HepG2 (cell line): ENCODE results near the gene ATG13. TPM values are rescaled to one million over a fixed set of nuclear protein-coding genes. Genes with fewer than 3 reads are reported as not detected.

Experiments
- ATAC-seq: fragments of 200-7000 bp; cut with Tn5 transposase; 3 replicates; pipeline ENCODE4 v1.9.1; 2020; ENCODE audit warnings: mild to moderate bottlenecking, moderate library complexity
- BruUV-seq: library from RNA; stranded (reverse); fragments of 400-500 nt; replicated peaks from 2 replicates; lab custom pipeline; 2021; lab: Mats Ljungman, UMichigan
- CTCF ChIA-PET: fragments of 300-600 bp; formaldehyde crosslinking; extraction: SDS; loops from one replicate; lab custom pipeline; 2021; ENCODE audit warnings: low total read pairs, inconsistent platforms, low intra/inter-chr PET ratio; lab: Yijun Ruan, JAX
- POLR2A ChIA-PET: fragments of 350-600 bp; sonication (Branson Sonifier 250); formaldehyde crosslinking; loops from one replicate; lab custom pipeline; 2020; ENCODE audit warnings: antibody characterized with exemption, inconsistent platforms; lab: Yijun Ruan, JAX
- DNase-seq: peaks from one replicate; pipeline ENCODE4 v3.0.0-alpha.2; 2015; ENCODE audit warnings: low spot score
- FAIRE-seq: peaks from 3 replicates; lab custom pipeline; 2011; peaks lifted over from hg19 to GRCh38; lab: Jason Lieb, UNC
- H2AFZ ChIP-seq: one replicate; pipeline ENCODE4 v1.6.1; 2011; ENCODE audit warnings: low read length, inconsistent platforms
- H3K27ac ChIP-seq: fragments of 300-600 bp; 3 replicates; pipeline ENCODE4 v1.8.0; 2011; ENCODE audit warnings: mixed run types, mild to moderate bottlenecking, mixed read lengths, low read length, inconsistent platforms; ENCODE audit not compliant: insufficient read depth; ENCODE audit errors: extremely low read length
- H3K27me3 ChIP-seq, 2 experiments: fragments of 200-600 bp in 1 of 2; 2 replicates in 1 of 2; 3 replicates in 1 of 2; pipeline versions ENCODE4 v1.6.0 to v1.8.0; 2011; ENCODE audit warnings: low read length in 2 of 2, mild to moderate bottlenecking in 2 of 2, moderate library complexity in 2 of 2, inconsistent platforms in 1 of 2; ENCODE audit not compliant: insufficient read depth in 2 of 2, control insufficient read depth in 1 of 2
- H3K36me3 ChIP-seq, 2 experiments: fragments of 200-600 bp in 1 of 2; replicated peaks in 1 of 2; 2 replicates in 1 of 2; 3 replicates in 1 of 2; pipeline versions ENCODE4 v1.5.1 to v1.8.0; 2011; ENCODE audit warnings: low read length in 2 of 2, inconsistent platforms in 1 of 2; ENCODE audit not compliant: insufficient read depth in 2 of 2, control insufficient read depth in 1 of 2
- H3K4me1 ChIP-seq: 2 replicates; pipeline ENCODE4 v1.5.1; 2012; ENCODE audit warnings: low read length, inconsistent platforms; ENCODE audit not compliant: insufficient read depth
- H3K4me2 ChIP-seq: 2 replicates; pipeline ENCODE4 v1.6.0; 2011; ENCODE audit warnings: low read depth, low read length, inconsistent platforms
- H3K4me3 ChIP-seq, 3 experiments: fragments of 200-600 bp in 1 of 3; sonication (generic), shearing (Covaris generic) in 1 of 3; replicated peaks in 1 of 3; 2 replicates each; pipeline ENCODE4 v1.5.1; 2011 to 2016; ENCODE audit warnings: low read length in 3 of 3, inconsistent platforms in 2 of 3, low read depth in 2 of 3, mild to moderate bottlenecking in 2 of 3, control low read depth in 1 of 3, mixed read lengths in 1 of 3; ENCODE audit not compliant: insufficient read depth in 1 of 3
- H3K79me2 ChIP-seq: one replicate; pipeline ENCODE4 v1.6.1; 2011; ENCODE audit warnings: low read length, inconsistent platforms; ENCODE audit not compliant: insufficient read depth
- H3K9ac ChIP-seq: 2 replicates; pipeline ENCODE4 v1.6.0; 2011; ENCODE audit warnings: mild to moderate bottlenecking, low read depth, low read length, inconsistent platforms; ENCODE audit not compliant: insufficient read depth
- H3K9me3 ChIP-seq: 2 replicates; pipeline ENCODE4 v1.5.1; 2012; ENCODE audit warnings: mild to moderate bottlenecking, low read length
- H4K20me1 ChIP-seq: 2 replicates; pipeline ENCODE4 v1.6.0; 2011; ENCODE audit warnings: inconsistent platforms, mild to moderate bottlenecking, low read length, moderate library complexity; ENCODE audit not compliant: insufficient read depth
- ETV5 ChIP-seq: IDR thresholded peaks from 2 replicates; pipeline ENCODE4 v1.6.1; 2018; ENCODE audit warnings: missing biosample characterization, missing genetic modification reagents, inconsistent platforms, borderline replicate concordance
- HNF4G ChIP-seq, 2 experiments: sonication (generic) in 1 of 2; formaldehyde crosslinking in 1 of 2; IDR thresholded peaks; 2 replicates each; pipeline versions ENCODE4 v1.4.0 to v1.6.1; 2011 to 2020; ENCODE audit warnings: borderline replicate concordance in 2 of 2, low read depth in 2 of 2, mild to moderate bottlenecking in 2 of 2, low read length in 1 of 2, missing genetic modification reagents in 1 of 2, moderate library complexity in 1 of 2
- MLLT10 ChIP-seq: sonication (generic); formaldehyde crosslinking; IDR thresholded peaks from 2 replicates; pipeline ENCODE4 v1.4.0; 2020; ENCODE audit warnings: missing genetic modification reagents
- ZNF572 ChIP-seq: sonication (generic); formaldehyde crosslinking; IDR thresholded peaks from 2 replicates; pipeline ENCODE4 v1.5.1; 2020; ENCODE audit warnings: mild to moderate bottlenecking, missing genetic modification reagents
- ZNF670 ChIP-seq: sonication (generic); formaldehyde crosslinking; IDR thresholded peaks from 2 replicates; pipeline ENCODE4 v1.8.0; 2022; ENCODE audit warnings: mild to moderate bottlenecking, missing genetic modification reagents, borderline replicate concordance
- WGBS: methylation state at CpG from one replicate; pipeline ENCODE4 v1.1.6; 2017; ENCODE audit warnings: low lambda C conversion rate; 5-methylcytosine and 5-hydroxymethylcytosine counted together
- in situ Hi-C: cut with HindIII; loops from 2 replicates; pipeline ENCODE4 v1.10.0; 2017; ENCODE audit warnings: low pct_unique_long_range_greater_than_20kb; ENCODE audit not compliant: extremely low pct_ligation_motif_present
- intact Hi-C: fragments of 100-400 bp; cut with micrococcal nuclease; formaldehyde crosslinking; loops from one replicate; pipeline ENCODE4 v1.10.0; 2022; ENCODE audit not compliant: unreplicated experiment
- polyA plus RNA-seq, 8 experiments: library from polyadenylated mRNA; depleted of rRNA in 3 of 8; stranded (reverse) in 7 of 8; unstranded in 1 of 8; fragments of >200 nt; fragmentation: Illumina TruSeq in 4 of 8; extraction: Trizol in 4 of 8; gene quantifications; 2 replicates each; pipeline versions ENCODE4 v1.2.1 to v1.2.3, GENCODE V29; 2011 to 2016; ENCODE audit warnings: low read depth in 4 of 8, missing spikeins in 1 of 8, mixed read lengths in 1 of 8; ENCODE audit not compliant: insufficient read depth in 1 of 8
- total RNA-seq, 5 experiments: library from RNA; depleted of rRNA; stranded (reverse); fragments of >200 nt; fragmentation: Illumina TruSeq; extraction: Trizol; gene quantifications; 2 replicates each; pipeline ENCODE4 v1.2.3, GENCODE V29; 2016; ENCODE audit warnings: low read depth in 1 of 5
- TF ChIP-seq, protein P1 (sequence below), 2 experiments: fragments of 450-650 bp in 1 of 2; sonication (generic) in 1 of 2; formaldehyde crosslinking in 1 of 2; IDR thresholded peaks; 2 replicates each; pipeline versions ENCODE4 v1.6.1 to v1.8.0; 2016 to 2022; ENCODE audit warnings: antibody characterized with exemption in 1 of 2, mild to moderate bottlenecking in 1 of 2, missing genetic modification reagents in 1 of 2
- TF ChIP-seq, protein P2 (sequence below): sonication (generic); formaldehyde crosslinking; IDR thresholded peaks from 2 replicates; pipeline ENCODE4 v1.4.0; 2020; ENCODE audit warnings: missing genetic modification reagents

The ATG13 gene
- total and polyA plus RNA-seq, 2 of the 13 experiments (the other 11 are each of a cell fraction or from before 2014, with no cell fraction given) = 55.0 to 77.3 TPM

DNA sequence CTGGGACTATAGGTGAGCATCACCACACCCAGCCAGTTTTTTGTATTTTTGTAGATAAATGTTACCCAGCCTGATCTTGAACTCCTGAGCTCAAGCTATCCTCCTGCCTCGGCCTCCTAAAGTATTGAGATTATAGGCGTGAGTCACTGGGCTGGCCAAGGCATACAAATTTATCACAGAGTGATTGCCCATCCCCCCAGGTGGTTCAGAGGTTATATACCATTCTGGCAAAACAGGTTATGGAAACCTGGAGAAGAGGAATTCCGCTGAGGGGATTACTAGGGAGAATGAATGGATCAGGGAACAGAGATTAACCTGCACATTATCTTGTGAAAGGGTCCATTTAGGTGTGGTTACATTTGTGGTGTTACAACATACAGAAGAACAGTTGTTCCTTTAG, 8.1 kb downstream of the ATG13 start:
- H2AFZ ChIP-seq = no peak overlapping the region
- BruUV-seq = no TSS peak
- ChIA-PET CTCF (no interaction called here), POLR2A (interaction anchor here (1.2 kb wide), 1 partner anchor 14 kb away, joined by 5 read pairs; no protein-coding TSS in a partner anchor)
- DNase-seq (no peak), ATAC-seq (no peak)
- no peaks in the 10 kb centered on the region for H3K9me3 ChIP-seq
- intact Hi-C loops = no loop called here
- H3K27me3 ChIP-seq = no peaks in the 10 kb centered on the region
- H3K9ac ChIP-seq = no peak overlapping the region
- in situ Hi-C loops = no loop called here
- H3K4me1 ChIP-seq = peaks cover 32% of the 10 kb centered on the region
- WGBS = 94% methylated on average over 3 of the region's 3 CpGs
- no peak overlapping the region for H3K27ac ChIP-seq
- H3K79me2 ChIP-seq = peaks cover 34% of the 10 kb centered on the region
- H3K4me3 ChIP-seq = no peak overlapping the region
- peaks cover 11 to 38% of the 10 kb centered on the region in 2 experiments for H3K36me3 ChIP-seq
- no peak overlapping the region for H3K4me2 ChIP-seq
- TF ChIP-seq ZNF670 (CRISPR knock-in tag) (no peak), MLLT10 (no peak), ZNF572 (no peak), HNF4G (IDR thresholded peaks at IDR 0.05; ENCODE audit: borderline replicate concordance, low read depth, low read length) (no peak), HNF4G (CRISPR knock-in tag; IDR thresholded peaks at IDR 0.05; ENCODE audit: borderline replicate concordance, low read depth) (no peak), ETV5 (CRISPR knock-in tag) (no peak)
- TF ChIP-seq, protein P1, sequence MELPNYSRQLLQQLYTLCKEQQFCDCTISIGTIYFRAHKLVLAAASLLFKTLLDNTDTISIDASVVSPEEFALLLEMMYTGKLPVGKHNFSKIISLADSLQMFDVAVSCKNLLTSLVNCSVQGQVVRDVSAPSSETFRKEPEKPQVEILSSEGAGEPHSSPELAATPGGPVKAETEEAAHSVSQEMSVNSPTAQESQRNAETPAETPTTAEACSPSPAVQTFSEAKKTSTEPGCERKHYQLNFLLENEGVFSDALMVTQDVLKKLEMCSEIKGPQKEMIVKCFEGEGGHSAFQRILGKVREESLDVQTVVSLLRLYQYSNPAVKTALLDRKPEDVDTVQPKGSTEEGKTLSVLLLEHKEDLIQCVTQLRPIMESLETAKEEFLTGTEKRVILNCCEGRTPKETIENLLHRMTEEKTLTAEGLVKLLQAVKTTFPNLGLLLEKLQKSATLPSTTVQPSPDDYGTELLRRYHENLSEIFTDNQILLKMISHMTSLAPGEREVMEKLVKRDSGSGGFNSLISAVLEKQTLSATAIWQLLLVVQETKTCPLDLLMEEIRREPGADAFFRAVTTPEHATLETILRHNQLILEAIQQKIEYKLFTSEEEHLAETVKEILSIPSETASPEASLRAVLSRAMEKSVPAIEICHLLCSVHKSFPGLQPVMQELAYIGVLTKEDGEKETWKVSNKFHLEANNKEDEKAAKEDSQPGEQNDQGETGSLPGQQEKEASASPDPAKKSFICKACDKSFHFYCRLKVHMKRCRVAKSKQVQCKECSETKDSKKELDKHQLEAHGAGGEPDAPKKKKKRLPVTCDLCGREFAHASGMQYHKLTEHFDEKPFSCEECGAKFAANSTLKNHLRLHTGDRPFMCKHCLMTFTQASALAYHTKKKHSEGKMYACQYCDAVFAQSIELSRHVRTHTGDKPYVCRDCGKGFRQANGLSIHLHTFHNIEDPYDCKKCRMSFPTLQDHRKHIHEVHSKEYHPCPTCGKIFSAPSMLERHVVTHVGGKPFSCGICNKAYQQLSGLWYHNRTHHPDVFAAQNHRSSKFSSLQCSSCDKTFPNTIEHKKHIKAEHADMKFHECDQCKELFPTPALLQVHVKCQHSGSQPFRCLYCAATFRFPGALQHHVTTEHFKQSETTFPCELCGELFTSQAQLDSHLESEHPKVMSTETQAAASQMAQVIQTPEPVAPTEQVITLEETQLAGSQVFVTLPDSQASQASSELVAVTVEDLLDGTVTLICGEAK (IDR thresholded peaks at IDR 0.05) = no peak
- TF ChIP-seq, protein P1 (CRISPR knock-in tag; IDR thresholded peaks at IDR 0.05) = no peak
- TF ChIP-seq, protein P2, sequence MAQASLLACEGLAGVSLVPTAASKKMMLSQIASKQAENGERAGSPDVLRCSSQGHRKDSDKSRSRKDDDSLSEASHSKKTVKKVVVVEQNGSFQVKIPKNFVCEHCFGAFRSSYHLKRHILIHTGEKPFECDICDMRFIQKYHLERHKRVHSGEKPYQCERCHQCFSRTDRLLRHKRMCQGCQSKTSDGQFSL = no peak
- TF ChIP-seq, all 625 proteins: peak for 0
- H4K20me1 ChIP-seq = no peaks in the 10 kb centered on the region
- no peak for FAIRE-seq
